HG02981 (cell line): ENCODE measurements around the gene XPO1.
A peak's percentile ranks its signal among the peaks of the same experiment; 100 is the strongest.
"Not testable (repeated sequence)": the region's sequence is repeated elsewhere in the genome, so short reads cannot be mapped to it uniquely, and the experiment has no call there.

Source experiments
- ATAC-seq: cut with Tn5 transposase; IDR thresholded peaks from one replicate; pipeline ENCODE4 v1.9.1; 2021; ENCODE audit warnings: mild to moderate bottlenecking, moderate library complexity; ENCODE audit not compliant: unreplicated experiment

The XPO1 gene

DNA sequence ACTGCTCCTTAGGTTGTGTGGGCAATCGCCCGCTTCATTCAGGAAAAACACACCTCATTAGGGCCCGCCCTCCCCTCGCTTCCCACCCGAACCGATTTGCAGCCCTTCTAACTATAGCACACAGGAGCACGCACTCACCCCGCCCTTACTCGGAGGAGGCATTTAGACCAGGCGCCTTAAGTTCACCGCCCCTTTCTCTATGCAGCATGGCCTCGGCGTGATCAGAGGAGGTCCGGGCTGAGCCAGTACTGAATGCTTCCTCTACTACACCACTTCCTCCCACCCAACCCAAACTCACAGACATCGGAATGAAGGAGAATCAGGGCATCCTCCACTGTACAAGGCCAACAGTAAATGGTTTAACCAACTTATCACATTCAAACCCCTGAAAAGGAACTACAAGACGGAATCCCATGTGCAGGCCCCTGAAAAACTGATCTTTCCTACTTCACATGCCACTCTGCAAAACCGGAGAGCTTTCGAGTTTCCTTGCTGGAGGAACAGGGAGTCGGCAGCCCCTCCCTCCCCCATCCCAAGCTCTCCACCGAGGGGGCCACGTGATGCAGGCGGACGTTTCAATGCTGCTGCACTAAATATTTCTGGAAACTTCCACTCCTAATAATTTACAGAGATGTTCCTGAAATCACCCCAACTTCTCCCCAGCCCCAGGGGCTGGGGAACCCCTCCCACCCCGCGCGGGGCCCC lies 1.4 kb downstream of the XPO1 start:
- ATAC-seq = peak; percentile 55

DNA sequence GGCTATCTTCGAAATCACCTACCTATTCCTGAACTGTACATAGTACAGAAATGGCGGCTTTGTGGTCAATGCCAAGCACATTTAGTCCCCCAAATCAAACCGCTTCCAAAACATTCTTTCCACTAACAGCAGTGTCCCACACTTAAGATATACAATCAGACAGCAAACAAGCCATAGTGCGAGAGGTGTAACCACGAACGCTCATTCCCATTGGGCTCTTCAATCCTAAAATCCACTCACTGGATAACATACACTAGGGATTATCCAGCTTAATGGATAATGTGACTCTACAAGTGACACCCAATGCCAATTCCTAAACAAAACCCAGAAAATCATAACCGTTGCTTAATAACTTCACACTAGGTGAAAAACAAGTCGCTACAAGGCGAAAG lies 2.0 kb downstream of the XPO1 start:
- ATAC-seq = no peak

DNA sequence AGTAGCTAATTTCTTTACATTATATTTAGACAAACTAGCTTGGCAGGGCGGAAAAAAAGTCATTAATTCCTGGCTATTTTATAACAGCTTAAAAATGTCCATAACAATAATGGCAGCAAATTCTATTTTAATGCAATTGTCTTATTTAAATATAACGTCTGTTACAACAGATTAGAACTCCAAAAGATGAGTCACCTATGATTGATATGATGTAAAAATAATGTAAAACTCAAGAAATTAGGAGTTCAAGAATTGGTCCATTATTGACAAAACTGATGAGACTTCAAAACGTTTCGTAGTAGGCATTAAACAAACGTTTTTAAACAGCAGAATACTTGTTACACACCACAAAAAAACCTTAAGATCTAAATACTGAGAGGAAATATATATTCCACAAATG lies 2.7 kb downstream of the XPO1 start:
- no peak for ATAC-seq

DNA sequence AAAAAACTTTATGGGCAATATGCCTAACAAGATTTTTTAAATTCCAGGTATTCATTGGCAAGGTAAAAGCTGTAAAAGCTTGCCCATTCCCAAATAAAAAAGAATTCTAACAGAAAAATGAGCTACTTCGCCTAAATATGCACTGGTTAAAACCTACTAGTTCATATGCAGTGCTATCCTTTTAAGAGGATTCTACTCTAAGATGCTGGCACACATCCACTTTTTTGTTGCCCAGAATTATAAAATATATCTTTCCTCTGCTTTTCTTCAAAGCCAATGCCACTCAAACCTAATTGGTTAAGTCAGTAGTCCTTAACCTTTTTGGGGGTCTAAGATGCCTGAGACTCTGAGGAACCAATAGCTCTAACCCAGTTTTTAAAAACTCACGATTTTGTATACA lies 3.2 kb downstream of the XPO1 start:
- no peak for ATAC-seq

DNA sequence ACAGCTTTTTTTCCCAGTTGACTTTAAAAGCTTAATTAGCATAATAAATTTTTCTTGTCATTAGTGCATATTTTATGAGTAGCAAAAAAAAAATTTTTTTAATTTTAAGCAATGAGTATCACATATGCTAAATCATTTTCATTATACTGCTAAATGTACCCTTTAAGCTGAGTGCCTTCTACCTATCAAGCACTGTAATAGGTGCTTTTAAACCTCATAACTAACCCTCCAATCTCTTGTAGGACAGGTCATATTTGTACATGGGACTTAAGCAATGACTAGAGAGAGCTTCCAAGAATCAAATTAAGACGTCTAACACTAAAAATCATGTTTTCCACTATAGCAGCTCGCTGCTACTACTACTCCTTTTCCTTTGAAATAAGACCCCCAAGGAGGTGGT lies 7.4 kb downstream of the XPO1 start:
- no peak for ATAC-seq

DNA sequence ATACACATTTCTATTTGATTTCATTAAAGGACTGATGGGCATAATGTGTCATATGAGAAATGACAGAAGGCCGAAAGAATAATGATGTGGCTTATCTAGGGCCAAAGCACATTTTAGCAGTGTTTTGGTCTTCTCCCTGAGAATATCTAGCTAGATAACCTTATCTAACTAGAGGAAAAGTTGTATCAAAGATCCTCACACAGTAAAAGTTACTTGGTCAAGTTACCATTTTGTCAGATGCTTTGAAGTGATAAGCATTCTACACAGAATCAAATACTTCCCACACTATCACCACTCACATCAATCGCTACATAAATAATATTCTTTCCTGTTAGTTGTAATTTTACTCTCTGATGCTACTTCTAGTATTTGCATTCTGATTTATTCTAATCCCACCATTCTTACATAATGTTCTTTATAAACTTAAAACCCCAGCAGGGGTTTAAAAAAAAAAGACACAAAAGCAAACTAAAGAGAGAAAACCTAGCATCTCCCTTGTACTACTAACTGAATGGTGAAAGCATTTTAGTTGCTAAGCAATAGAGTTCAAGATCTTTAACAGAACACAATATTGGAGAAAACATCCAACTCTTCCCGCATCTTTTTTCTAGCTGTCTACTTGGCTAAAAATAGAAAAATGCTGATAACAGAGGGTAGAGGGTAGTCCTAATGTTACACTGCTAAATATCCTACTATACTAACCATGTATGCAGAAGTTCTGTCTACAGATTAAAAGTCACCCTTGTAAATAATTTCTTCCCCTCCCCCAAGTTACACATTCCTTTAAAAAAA lies 8.0 kb downstream of the XPO1 start:
- ATAC-seq = no peak

DNA sequence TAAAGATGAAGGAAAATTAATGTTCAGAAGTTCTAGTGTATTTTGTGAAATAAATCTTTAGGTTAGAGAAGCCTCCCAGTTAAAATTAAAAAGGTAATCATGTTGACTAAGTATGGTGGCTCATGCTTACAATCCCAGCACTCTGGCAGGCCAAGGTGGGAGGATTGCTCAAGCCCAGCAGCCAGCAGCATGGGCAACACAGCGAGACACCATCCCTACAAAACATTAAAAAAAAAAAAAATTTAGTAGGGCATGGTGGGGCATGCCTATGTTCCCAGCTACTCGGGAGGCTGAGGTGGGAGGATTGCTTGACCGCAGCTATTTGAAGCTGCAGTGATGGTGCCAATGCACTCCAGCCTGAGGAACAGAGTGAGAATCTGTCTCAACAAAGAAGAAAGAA lies 17.9 kb downstream of the XPO1 start:
- ATAC-seq = no peak

DNA sequence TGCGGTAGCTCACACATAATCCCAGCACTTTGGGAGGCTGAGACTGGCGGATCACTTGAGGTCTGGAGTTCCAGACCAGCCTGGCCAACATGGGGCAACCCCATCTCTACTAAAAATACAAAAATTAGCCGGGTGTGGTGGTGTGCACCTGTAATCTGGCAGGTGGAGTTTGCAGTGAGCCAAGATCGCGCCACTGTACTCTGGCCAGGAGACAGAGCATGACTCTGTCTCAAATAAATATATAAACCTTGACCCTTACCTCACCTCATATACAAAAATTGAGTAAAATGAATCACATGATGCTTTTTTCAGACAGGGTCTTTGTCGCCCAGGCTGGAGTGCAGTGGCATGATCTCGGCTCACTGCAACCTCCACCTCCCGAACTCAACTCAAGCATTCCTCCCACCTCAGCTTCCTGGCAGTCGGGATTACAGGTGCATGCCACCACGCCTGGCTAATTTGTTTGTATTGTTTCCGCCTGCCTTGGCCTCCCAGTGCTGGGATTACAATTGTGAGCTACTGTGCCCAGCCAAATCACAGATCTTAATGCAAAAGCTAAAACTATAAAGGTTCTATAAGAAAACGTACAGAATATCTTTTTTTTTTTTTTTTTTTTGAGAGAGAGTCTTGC lies 25.3 kb downstream of the XPO1 start:
- no peak for ATAC-seq

DNA sequence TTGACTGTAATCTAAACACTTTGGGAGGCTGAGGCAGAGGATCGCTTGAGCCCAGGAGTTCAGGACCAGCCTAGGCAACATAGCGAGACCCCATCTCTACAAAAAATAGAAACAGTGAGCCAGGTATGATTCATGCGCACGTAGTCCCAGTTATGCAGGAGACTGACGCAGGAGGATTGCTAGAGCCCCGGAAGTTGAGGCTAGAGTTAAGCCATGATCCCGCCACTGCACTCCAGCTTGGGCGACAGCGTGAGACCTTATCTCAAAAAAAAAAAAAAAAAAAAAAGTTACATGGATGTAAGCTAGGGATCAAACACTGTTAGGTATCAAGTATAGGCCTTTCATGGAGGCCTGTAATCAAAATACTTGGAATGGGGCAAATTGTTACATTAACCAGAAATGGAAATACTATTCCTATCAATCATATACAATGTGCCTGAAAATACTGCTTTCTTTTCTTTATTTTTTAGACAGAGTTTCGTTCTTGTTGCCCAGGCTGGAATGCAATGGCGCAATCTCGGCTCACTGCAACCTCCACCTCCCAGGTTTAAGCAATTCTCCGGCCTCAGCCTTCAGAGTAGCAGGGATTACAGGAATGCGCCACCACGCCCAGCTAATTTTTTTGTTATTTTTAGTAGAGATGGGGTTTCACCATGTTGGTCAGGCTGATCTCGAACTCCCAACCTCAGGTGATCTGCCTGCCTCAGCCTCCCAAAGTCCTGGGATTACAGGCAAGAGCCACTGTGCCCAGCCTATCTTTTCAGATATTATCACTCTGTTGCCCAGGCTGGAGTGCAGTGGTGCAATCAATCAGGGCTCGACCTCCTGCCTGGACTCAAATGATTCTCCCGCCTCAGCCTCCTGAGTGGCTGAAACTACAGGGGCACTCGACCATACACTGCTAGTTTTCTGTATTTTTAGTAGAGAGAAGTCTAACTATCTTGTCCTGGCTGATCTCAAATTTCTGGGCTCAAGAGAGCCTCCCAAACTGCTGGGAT lies 27.2 kb downstream of the XPO1 start:
- no peak for ATAC-seq

DNA sequence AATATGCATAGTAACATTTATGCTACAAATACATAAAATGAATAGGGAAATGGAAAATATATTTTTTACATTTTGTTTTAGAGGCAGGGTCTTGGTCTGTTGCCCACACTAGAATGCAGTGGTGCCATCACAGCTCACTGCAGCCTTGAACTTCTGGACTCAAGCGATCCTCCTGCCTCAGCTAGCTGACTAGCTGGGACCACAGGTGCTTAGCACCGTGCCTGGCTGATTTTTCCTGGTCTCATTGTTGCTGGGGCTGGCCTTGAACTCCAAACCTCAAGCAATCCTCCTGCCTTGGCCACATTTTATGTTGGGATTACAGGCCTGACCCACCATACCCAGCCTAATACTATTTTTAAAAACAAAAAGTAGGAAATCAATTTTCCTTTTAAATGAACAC lies 33.2 kb downstream of the XPO1 start:
- ATAC-seq = no peak

DNA sequence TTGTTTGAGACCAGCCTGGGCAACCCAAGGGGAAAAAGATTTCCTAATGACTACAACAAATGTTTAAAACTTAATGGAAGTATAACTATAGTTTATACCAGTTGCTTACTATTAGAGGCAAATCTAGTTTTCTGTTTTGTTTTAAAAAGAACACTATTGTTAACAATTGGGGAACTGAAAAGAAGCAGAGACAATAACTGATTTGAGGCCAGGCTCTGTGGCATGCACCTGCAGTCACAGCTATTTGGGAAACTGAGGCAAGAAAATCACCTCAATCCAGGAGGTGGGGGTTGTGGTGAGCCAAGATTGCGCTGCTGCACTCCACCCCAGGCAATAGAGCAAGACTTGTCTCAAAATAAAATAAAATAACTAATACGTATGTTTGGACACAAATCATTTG lies 39.1 kb downstream of the XPO1 start:
- ATAC-seq = no peak

DNA sequence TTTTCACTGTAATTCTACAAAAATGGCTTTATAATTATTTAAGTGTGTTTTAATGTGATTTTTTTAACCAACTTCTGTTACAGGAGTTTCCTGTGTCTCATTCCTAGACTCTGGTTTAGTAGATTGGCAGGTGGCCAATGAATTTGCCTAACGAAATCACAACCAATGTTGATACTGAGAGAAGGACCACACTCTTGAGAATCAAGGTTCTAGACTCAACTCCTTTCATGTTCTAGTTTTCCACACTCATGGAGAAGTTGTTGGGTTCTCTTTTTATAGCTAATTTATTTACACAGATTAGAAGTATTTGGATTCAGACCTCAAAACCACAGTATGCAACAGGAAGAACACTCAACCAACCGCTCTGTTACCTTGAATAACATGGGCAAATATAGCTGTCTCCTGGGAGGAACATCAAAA lies 44.6 kb downstream of the XPO1 start:
- no peak for ATAC-seq

DNA sequence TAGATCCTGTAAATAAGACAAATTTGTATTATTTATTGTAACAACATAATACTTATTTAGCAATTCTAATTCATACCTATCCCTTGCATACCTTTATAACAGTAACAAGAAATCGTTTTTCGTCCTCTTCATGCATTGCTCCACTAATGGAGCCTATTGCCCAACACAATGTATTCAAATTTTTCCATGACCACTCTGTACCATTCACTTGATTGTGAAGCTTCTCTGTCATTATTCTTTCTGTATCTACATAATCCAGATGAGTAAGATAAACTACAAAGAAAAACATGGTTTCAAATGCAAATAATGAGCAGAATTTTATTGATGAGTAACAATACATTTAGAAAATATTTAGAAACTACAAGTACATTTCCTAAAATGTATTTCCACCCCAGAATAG lies 45.7 kb downstream of the XPO1 start:
- ATAC-seq = no peak

DNA sequence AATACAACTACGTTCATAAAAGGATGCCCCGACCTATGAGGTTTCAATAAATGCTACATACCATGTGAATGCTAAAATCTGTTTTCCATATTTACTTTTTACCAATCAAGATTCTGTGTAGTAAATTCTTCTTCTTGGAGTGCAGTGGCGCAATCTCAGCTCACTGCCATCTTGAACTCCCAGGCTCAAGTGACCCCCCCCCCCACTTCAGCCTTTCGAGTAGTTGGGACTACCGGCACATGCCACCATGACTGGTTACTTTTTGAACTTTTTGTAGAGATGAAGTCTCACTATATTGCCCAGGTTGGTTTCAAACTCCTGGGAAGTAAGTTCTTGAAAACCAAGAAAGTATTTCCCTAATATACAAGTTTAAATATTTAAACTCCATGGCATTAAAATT lies 52.9 kb downstream of the XPO1 start:
- ATAC-seq = no peak

DNA sequence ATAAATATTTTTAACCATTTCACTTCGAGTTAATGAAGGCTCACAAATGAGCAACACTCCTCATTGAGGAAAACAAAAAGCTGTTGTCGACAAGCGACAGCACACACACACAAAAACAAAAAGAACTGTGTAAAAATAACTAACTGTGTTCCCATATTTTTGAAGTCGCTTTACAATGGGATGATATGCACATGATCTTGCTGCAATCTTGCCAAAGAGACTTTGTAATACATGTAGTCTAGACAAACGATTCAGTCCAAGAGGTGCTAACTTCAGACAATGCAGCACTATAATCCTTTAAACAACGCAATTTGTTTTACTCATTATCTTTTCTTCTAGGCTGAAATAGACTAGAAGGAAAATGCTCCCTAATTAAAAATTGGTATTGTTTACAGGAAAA lies 60.1 kb downstream of the XPO1 start:
- ATAC-seq = no peak

DNA sequence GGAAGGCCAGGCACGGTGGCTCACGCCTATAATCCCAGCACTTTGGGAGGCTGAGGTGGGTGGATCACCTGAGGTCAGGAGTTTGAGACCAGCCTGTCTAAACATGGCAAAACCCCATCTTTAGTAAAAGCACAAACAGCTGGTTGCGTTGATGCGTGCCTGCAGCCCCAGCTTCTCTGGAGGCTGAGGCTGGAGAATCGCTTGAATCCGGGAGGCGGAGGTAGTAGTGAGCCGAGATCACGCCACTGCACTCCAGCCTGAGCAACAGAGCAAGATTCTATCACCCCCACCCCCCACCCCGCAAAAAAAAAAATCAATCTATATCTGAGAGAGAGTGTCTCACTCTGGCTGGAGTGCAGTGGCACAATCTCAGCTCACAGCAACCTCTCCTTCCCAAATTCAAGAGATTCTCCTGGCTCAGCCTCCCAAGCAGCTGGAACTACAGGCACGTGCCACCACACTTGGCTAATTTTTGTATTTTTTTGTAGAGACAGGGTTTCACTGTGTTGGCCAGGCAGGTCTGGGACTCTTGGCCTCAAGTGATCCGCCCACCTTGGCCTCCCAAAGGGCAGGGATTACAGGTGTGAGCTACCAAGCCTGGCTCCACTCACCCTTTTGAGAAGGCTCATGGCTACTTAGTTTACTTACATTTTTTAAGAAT lies 61.1 kb downstream of the XPO1 start:
- not testable (repeated sequence) for ATAC-seq

DNA sequence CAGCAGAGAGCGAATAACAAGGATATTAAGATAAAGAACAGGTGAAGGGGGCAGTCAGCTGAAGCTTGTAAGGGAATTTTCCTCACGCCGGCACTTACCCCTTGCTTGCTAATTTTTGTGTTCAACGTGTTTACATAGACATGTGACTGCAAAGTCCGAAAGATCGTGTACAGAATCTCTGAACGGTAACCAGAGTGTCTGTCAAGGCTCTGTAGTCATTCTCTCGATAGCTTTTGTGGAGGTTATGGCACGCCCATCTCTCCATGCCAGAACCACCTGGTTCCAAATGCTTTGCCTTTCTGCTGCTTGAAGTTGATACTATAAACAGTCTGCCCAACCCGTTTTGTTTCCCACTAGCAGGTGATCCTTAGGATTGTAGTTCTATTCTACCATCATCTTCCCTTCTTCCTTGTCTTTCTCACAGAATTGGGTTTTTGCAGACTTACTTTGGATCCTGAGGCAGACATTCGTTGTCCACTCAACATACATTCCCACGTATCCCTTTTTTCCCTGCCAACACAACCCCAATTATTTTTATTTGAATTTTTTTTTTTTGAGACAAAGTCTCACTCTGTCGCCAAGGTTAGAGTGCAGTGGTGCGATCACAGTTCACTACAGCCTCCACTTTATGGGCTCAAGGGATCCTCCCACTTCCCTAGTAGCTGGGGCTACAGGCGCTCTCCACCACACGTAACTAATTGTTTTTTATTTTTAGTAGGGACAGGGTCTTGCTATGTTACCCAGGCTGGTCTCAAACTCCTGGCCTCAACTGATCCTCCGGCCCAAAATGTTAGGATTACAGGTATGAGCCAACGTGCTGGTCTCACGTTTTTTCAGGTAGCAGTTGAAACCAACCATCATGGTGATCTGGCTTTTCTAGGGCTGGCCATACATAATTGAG lies 66.0 kb downstream of the XPO1 start:
- ATAC-seq = peak; percentile 7

DNA sequence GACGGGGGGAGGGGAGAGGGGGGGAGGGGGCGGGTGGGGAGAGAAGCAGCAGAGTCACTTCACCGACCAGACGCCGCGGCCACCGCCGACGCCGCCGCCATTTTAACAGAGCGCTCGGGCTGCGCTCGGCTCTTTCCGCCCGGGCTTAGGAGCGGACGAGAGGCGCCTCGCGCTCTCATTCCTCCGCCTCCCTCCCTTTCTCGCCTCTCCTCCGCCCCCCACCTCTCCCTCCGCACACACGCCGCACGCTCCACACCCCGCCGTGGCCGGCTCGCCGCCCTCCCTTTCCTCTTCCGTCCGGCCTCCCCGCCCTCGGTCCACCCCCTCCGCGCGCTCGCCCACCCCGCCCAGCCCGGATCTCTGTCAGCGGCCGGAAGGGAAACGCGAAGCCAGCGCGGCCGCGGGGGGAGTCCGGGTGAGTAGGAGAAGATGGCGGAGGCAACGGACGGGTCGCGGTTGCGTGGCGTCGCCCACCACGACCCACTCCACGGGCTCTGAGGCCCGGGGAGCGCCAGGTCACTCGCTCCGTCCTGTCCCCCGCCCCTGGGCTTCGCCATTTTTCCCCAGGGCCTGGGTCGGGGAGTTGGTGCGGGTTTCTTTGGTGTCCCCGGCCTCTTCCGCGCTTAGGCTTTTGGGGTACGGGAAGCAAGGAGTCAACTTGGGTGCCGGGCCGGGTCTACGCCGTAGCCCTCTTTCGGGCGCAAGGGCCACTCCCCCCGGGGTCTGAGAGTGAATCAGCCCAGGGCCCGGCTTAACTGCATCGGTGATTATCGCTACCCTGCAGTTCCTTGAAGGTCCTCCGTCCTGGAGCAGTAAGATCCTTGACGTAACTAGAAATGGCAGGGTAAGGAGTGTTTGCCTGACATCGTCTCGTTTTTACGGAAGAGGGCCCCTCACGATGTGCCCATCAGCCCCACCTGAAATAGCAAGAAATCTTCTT lies 66.9 kb downstream of the XPO1 start, which contains the start of gene USP34:
Gene USP34 (minus strand): TSS at position 123 of the 940 bp plus-strand sequence. CDS start 395 bp downstream, outside the sequence.
- peak; percentile 74 for ATAC-seq
